ENCODE results near the gene FAM174B.

Gene FAM174B

GRCh38 chr15:92653366-92653765, 2.2 kb downstream of the FAM174B start:
- 0 out of 2 replicates have a peak, but pooled peaks cover 9% of the 10 kb centered on the region for H3K36me3 ChIP-seq (replicated peaks; ENCODE audit: insufficient read depth, low read length)
- H4K20me1 ChIP-seq (ENCODE audit: insufficient read depth, low read length) = no peaks in the 10 kb centered on the region
- no peaks in the 10 kb centered on the region for H3K9me2 ChIP-seq (replicated peaks; ENCODE audit: insufficient read depth, low read length)
- peaks cover 7% of the 10 kb centered on the region; the same call in 1 of the 2 replicates for H3F3A ChIP-seq (ENCODE audit: insufficient read depth, low read length)
- peaks cover 18% of the 10 kb centered on the region; the same call in 1 of the 2 replicates for H3K4me1 ChIP-seq (ENCODE audit: low read length)
- H3K27ac ChIP-seq (ENCODE audit: low read length) = no peak overlapping the region
- H2AFZ ChIP-seq (ENCODE audit: low read length) = no peak overlapping the region
- no peaks in the 10 kb centered on the region for H3K27me3 ChIP-seq (replicated peaks; ENCODE audit: insufficient read depth, low read length)
- TF ChIP-seq EZH2phosphoT487 (IDR thresholded peaks at IDR 0.05; ENCODE audit: low read length) = no peak
- TF ChIP-seq CTCF (IDR thresholded peaks at IDR 0.05; ENCODE audit: low read length) = no peak
- TF ChIP-seq EZH2 (optimal IDR thresholded peaks at IDR 0.05; ENCODE audit: low read depth, low read length) = no peak
- DNase-seq = no peak
- H3K9ac ChIP-seq (ENCODE audit: low read length) = no peak overlapping the region
- peaks cover 69% of the 10 kb centered on the region for H3K79me2 ChIP-seq (ENCODE audit: low read length)
- H3K9me3 ChIP-seq (replicated peaks; ENCODE audit: insufficient read depth, low read length) = no peaks in the 10 kb centered on the region
- H3K4me3 ChIP-seq (ENCODE audit: low read length) = no peak overlapping the region
- peak overlapping the region; percentile 75; the same call in 1 of the 2 replicates for H3K4me2 ChIP-seq (ENCODE audit: low read depth, low read length)

- Histone ChIP-seq H3F3A (ENCODE audit: insufficient read depth, low read length) (peaks cover 7% of the 10 kb centered on the region; the same call in 1 of the 2 replicates), H3K9me2 (replicated peaks; ENCODE audit: insufficient read depth, low read length) (no peaks in the 10 kb centered on the region), H3K4me3 (ENCODE audit: low read length) (no peak overlapping the region), H4K20me1 (ENCODE audit: insufficient read depth, low read length) (no peaks in the 10 kb centered on the region), H3K79me2 (ENCODE audit: low read length) (peaks cover 77% of the 10 kb centered on the region), H3K27ac (ENCODE audit: low read length) (no peak overlapping the region), H3K9me3 (replicated peaks; ENCODE audit: insufficient read depth, low read length) (no peaks in the 10 kb centered on the region), H3K4me1 (ENCODE audit: low read length) (peaks cover 18% of the 10 kb centered on the region; the same call in 1 of the 2 replicates), H3K4me2 (ENCODE audit: low read depth, low read length) (no peak overlapping the region), H3K36me3 (replicated peaks; ENCODE audit: insufficient read depth, low read length) (0 out of 2 replicates have a peak, but pooled peaks cover 9% of the 10 kb centered on the region), H3K27me3 (replicated peaks; ENCODE audit: insufficient read depth, low read length) (no peaks in the 10 kb centered on the region), H3K9ac (ENCODE audit: low read length) (no peak overlapping the region), H2AFZ (ENCODE audit: low read length) (no peak overlapping the region)
- no peak for DNase-seq
- no peak for TF ChIP-seq CTCF (IDR thresholded peaks at IDR 0.05; ENCODE audit: low read length)
- no peak for TF ChIP-seq EZH2phosphoT487 (IDR thresholded peaks at IDR 0.05; ENCODE audit: low read length)
- no peak for TF ChIP-seq EZH2 (optimal IDR thresholded peaks at IDR 0.05; ENCODE audit: low read depth, low read length)
Observed at GRCh38 chr15:92652576-92652966, 3.0 kb downstream of the FAM174B start.

- Histone ChIP-seq H3K79me2 (ENCODE audit: low read length) (peaks cover 82% of the 10 kb centered on the region), H3K9me3 (replicated peaks; ENCODE audit: insufficient read depth, low read length) (no peaks in the 10 kb centered on the region), H3F3A (ENCODE audit: insufficient read depth, low read length) (peaks cover 7% of the 10 kb centered on the region; the same call in 1 of the 2 replicates), H2AFZ (ENCODE audit: low read length) (no peak overlapping the region), H3K36me3 (replicated peaks; ENCODE audit: insufficient read depth, low read length) (0 out of 2 replicates have a peak, but pooled peaks cover 9% of the 10 kb centered on the region), H3K4me1 (ENCODE audit: low read length) (peaks cover 18% of the 10 kb centered on the region; the same call in 1 of the 2 replicates), H3K27me3 (replicated peaks; ENCODE audit: insufficient read depth, low read length) (no peaks in the 10 kb centered on the region), H3K9ac (ENCODE audit: low read length) (no peak overlapping the region), H3K4me3 (ENCODE audit: low read length) (no peak overlapping the region), H3K4me2 (ENCODE audit: low read depth, low read length) (no peak overlapping the region), H3K9me2 (replicated peaks; ENCODE audit: insufficient read depth, low read length) (no peaks in the 10 kb centered on the region), H3K27ac (ENCODE audit: low read length) (no peak overlapping the region), H4K20me1 (ENCODE audit: insufficient read depth, low read length) (no peaks in the 10 kb centered on the region)
- TF ChIP-seq EZH2phosphoT487 (IDR thresholded peaks at IDR 0.05; ENCODE audit: low read length) (no peak), CTCF (IDR thresholded peaks at IDR 0.05; ENCODE audit: low read length) (no peak), EZH2 (optimal IDR thresholded peaks at IDR 0.05; ENCODE audit: low read depth, low read length) (no peak)
- DNase-seq = no peak
Observed at GRCh38 chr15:92651877-92652575, 3.5 kb downstream of the FAM174B start.

Data from MM.1S (cell line).